HepG2 (cell line): Measurements from ENCODE around the gene TM6SF1. TPM values are rescaled to one million over a fixed set of nuclear protein-coding genes. Genes with fewer than 3 reads are reported as not detected.
A peak's percentile ranks its signal among the peaks of the same experiment; 100 is the strongest.

ENCODE experiments used
- ATAC-seq: fragments of 200-7000 bp; cut with Tn5 transposase; 3 replicates; pipeline ENCODE4 v1.9.1; 2020; ENCODE audit warnings: mild to moderate bottlenecking, moderate library complexity
- Bru-seq: library from RNA; stranded (reverse); fragments of 400-500 nt; gene quantifications from one replicate; lab custom pipeline; 2021; lab: Mats Ljungman, UMichigan
- BruChase-seq, 2 experiments: library from RNA; stranded (reverse); fragments of 400-500 nt; gene quantifications; one replicate each; lab custom pipeline; 2021; lab: Mats Ljungman, UMichigan
- BruUV-seq: library from RNA; stranded (reverse); fragments of 400-500 nt; replicated peaks from 2 replicates; lab custom pipeline; 2021; lab: Mats Ljungman, UMichigan
- CTCF ChIA-PET: fragments of 300-600 bp; formaldehyde crosslinking; extraction: SDS; loops from one replicate; lab custom pipeline; 2021; ENCODE audit warnings: low total read pairs, inconsistent platforms, low intra/inter-chr PET ratio; lab: Yijun Ruan, JAX
- POLR2A ChIA-PET: fragments of 350-600 bp; sonication (Branson Sonifier 250); formaldehyde crosslinking; loops from one replicate; lab custom pipeline; 2020; ENCODE audit warnings: antibody characterized with exemption, inconsistent platforms; lab: Yijun Ruan, JAX
- DNase-seq: peaks from one replicate; pipeline ENCODE4 v3.0.0-alpha.2; 2015; ENCODE audit warnings: low spot score
- FAIRE-seq: peaks from 3 replicates; lab custom pipeline; 2011; peaks lifted over from hg19 to GRCh38; lab: Jason Lieb, UNC
- H2AFZ ChIP-seq: one replicate; pipeline ENCODE4 v1.6.1; 2011; ENCODE audit warnings: low read length, inconsistent platforms
- H3K27ac ChIP-seq: fragments of 300-600 bp; 3 replicates; pipeline ENCODE4 v1.8.0; 2011; ENCODE audit warnings: mixed run types, mild to moderate bottlenecking, mixed read lengths, low read length, inconsistent platforms; ENCODE audit not compliant: insufficient read depth; ENCODE audit errors: extremely low read length
- H3K27me3 ChIP-seq, 2 experiments: fragments of 200-600 bp in 1 of 2; 2 replicates in 1 of 2; 3 replicates in 1 of 2; pipeline versions ENCODE4 v1.6.0 to v1.8.0; 2011; ENCODE audit warnings: low read length in 2 of 2, mild to moderate bottlenecking in 2 of 2, moderate library complexity in 2 of 2, inconsistent platforms in 1 of 2; ENCODE audit not compliant: insufficient read depth in 2 of 2, control insufficient read depth in 1 of 2
- H3K36me3 ChIP-seq, 2 experiments: fragments of 200-600 bp in 1 of 2; replicated peaks in 1 of 2; 2 replicates in 1 of 2; 3 replicates in 1 of 2; pipeline versions ENCODE4 v1.5.1 to v1.8.0; 2011; ENCODE audit warnings: low read length in 2 of 2, inconsistent platforms in 1 of 2; ENCODE audit not compliant: insufficient read depth in 2 of 2, control insufficient read depth in 1 of 2
- H3K4me1 ChIP-seq: 2 replicates; pipeline ENCODE4 v1.5.1; 2012; ENCODE audit warnings: low read length, inconsistent platforms; ENCODE audit not compliant: insufficient read depth
- H3K4me2 ChIP-seq: 2 replicates; pipeline ENCODE4 v1.6.0; 2011; ENCODE audit warnings: low read depth, low read length, inconsistent platforms
- H3K4me3 ChIP-seq, 3 experiments: fragments of 200-600 bp in 1 of 3; sonication (generic), shearing (Covaris generic) in 1 of 3; replicated peaks in 1 of 3; 2 replicates each; pipeline ENCODE4 v1.5.1; 2011 to 2016; ENCODE audit warnings: low read length in 3 of 3, inconsistent platforms in 2 of 3, low read depth in 2 of 3, mild to moderate bottlenecking in 2 of 3, control low read depth in 1 of 3, mixed read lengths in 1 of 3; ENCODE audit not compliant: insufficient read depth in 1 of 3
- H3K79me2 ChIP-seq: one replicate; pipeline ENCODE4 v1.6.1; 2011; ENCODE audit warnings: low read length, inconsistent platforms; ENCODE audit not compliant: insufficient read depth
- H3K9ac ChIP-seq: 2 replicates; pipeline ENCODE4 v1.6.0; 2011; ENCODE audit warnings: mild to moderate bottlenecking, low read depth, low read length, inconsistent platforms; ENCODE audit not compliant: insufficient read depth
- H3K9me3 ChIP-seq: 2 replicates; pipeline ENCODE4 v1.5.1; 2012; ENCODE audit warnings: mild to moderate bottlenecking, low read length
- H4K20me1 ChIP-seq: 2 replicates; pipeline ENCODE4 v1.6.0; 2011; ENCODE audit warnings: inconsistent platforms, mild to moderate bottlenecking, low read length, moderate library complexity; ENCODE audit not compliant: insufficient read depth
- ATF7-NPFF ChIP-seq: sonication (generic); formaldehyde crosslinking; IDR thresholded peaks from 2 replicates; pipeline ENCODE4 v1.8.1; 2023; ENCODE audit warnings: mild to moderate bottlenecking, low read depth, missing genetic modification reagents, moderate library complexity
- RAD51 ChIP-seq: fragments of 450-650 bp; IDR thresholded peaks from 2 replicates; pipeline ENCODE4 v1.6.1; 2016; ENCODE audit warnings: borderline replicate concordance
- TBL1XR1 ChIP-seq: fragments of 150-350 bp; IDR thresholded peaks from 2 replicates; pipeline ENCODE4 v1.6.1; 2014; ENCODE audit warnings: borderline replicate concordance, low read length; ENCODE audit not compliant: partially characterized antibody
- ZNF629 ChIP-seq: sonication (generic); formaldehyde crosslinking; conservative IDR thresholded peaks from 2 replicates; pipeline ENCODE4 v1.5.0; 2020; ENCODE audit warnings: missing genetic modification reagents
- ZNF768 ChIP-seq: sonication (generic); formaldehyde crosslinking; IDR thresholded peaks from 2 replicates; pipeline ENCODE4 v1.4.0; 2020; ENCODE audit warnings: missing genetic modification reagents
- WGBS: methylation state at CpG from one replicate; pipeline ENCODE4 v1.1.6; 2017; ENCODE audit warnings: low lambda C conversion rate; 5-methylcytosine and 5-hydroxymethylcytosine counted together
- in situ Hi-C: cut with HindIII; loops from 2 replicates; pipeline ENCODE4 v1.10.0; 2017; ENCODE audit warnings: low pct_unique_long_range_greater_than_20kb; ENCODE audit not compliant: extremely low pct_ligation_motif_present
- intact Hi-C: fragments of 100-400 bp; cut with micrococcal nuclease; formaldehyde crosslinking; loops from one replicate; pipeline ENCODE4 v1.10.0; 2022; ENCODE audit not compliant: unreplicated experiment
- long read RNA-seq, 2 experiments: library from RNA in 1 of 2; library from polyadenylated mRNA in 1 of 2; stranded (forward) in 1 of 2; unstranded in 1 of 2; transcript quantifications; one replicate each; pipeline ENCODE4 v2.0.0, GENCODE V29; 2019 to 2022
- polyA minus RNA-seq, 3 experiments: library from RNA; depleted of rRNA, polyadenylated mRNA; stranded (reverse); fragments of >200 nt; gene quantifications; 2 replicates each; pipeline ENCODE4 v1.2.3, GENCODE V29; 2011; ENCODE audit warnings: low replicate concordance in 1 of 3
- polyA plus RNA-seq, 8 experiments: library from polyadenylated mRNA; depleted of rRNA in 3 of 8; stranded (reverse) in 7 of 8; unstranded in 1 of 8; fragments of >200 nt; fragmentation: Illumina TruSeq in 4 of 8; extraction: Trizol in 4 of 8; gene quantifications; 2 replicates each; pipeline versions ENCODE4 v1.2.1 to v1.2.3, GENCODE V29; 2011 to 2016; ENCODE audit warnings: low read depth in 4 of 8, missing spikeins in 1 of 8, mixed read lengths in 1 of 8; ENCODE audit not compliant: insufficient read depth in 1 of 8
- total RNA-seq, 5 experiments: library from RNA; depleted of rRNA; stranded (reverse); fragments of >200 nt; fragmentation: Illumina TruSeq; extraction: Trizol; gene quantifications; 2 replicates each; pipeline ENCODE4 v1.2.3, GENCODE V29; 2016; ENCODE audit warnings: low read depth in 1 of 5
- TF ChIP-seq, protein P1 (sequence below): sonication (generic); formaldehyde crosslinking; IDR thresholded peaks from 2 replicates; pipeline ENCODE4 v1.4.0; 2020; ENCODE audit warnings: missing genetic modification reagents

TM6SF1 gene
- total RNA-seq (2016; rRNA removed; fragmentation: Illumina TruSeq; extraction: Trizol) (not detected in 2 replicates), polyA plus RNA-seq (2011; rRNA removed) (not detected in 2 replicates), polyA minus RNA-seq (2011; rRNA and poly(A)+ RNA removed; ENCODE audit: low replicate concordance) (not detected in 2 replicates), Bru-seq, nascent RNA (percentile 4 among the genes with signal in this experiment), BruChase-seq, experiment 1, labeled RNA remaining after a 6-hour chase (not detected), BruChase-seq, experiment 2, labeled RNA remaining after a 2-hour chase (percentile 4 among the genes with signal in this experiment)
- not detected in 2 replicates for total RNA-seq (2016; cell fraction: cytosol; rRNA removed; fragmentation: Illumina TruSeq; extraction: Trizol; ENCODE audit: low read depth)
- not detected in 2 replicates for total RNA-seq (2016; cell fraction: insoluble cytoplasmic fraction; rRNA removed; fragmentation: Illumina TruSeq; extraction: Trizol)
- total RNA-seq (2016; cell fraction: membrane; rRNA removed; fragmentation: Illumina TruSeq; extraction: Trizol), result not detected in 2 replicates
- total RNA-seq (2016; cell fraction: nucleus; rRNA removed; fragmentation: Illumina TruSeq; extraction: Trizol), result not detected in 2 replicates
- polyA plus RNA-seq (2011; cell fraction: cytosol; rRNA removed), result not detected in 2 replicates
- not detected in 2 replicates for polyA plus RNA-seq (2011; cell fraction: nucleus; rRNA removed)
- not detected in 2 replicates for polyA plus RNA-seq (2012)
- not detected in 2 replicates for polyA plus RNA-seq (2016; cell fraction: cytosol; fragmentation: Illumina TruSeq; extraction: Trizol; ENCODE audit: low read depth)
- polyA plus RNA-seq (2016; cell fraction: insoluble cytoplasmic fraction; fragmentation: Illumina TruSeq; extraction: Trizol; ENCODE audit: low read depth), result not detected in 2 replicates
- not detected in 2 replicates for polyA plus RNA-seq (2016; cell fraction: membrane; fragmentation: Illumina TruSeq; extraction: Trizol; ENCODE audit: low read depth)
- not detected in 2 replicates for polyA plus RNA-seq (2016; cell fraction: nucleus; fragmentation: Illumina TruSeq; extraction: Trizol; ENCODE audit: insufficient read depth, low read depth)
- polyA minus RNA-seq (2011; cell fraction: cytosol; rRNA and poly(A)+ RNA removed), result not detected in 2 replicates
- polyA minus RNA-seq (2011; cell fraction: nucleus; rRNA and poly(A)+ RNA removed), result not detected in 2 replicates
- long read RNA-seq, experiment 1, result 0 reads
- long read RNA-seq, experiment 2, result 0 reads

DNA sequence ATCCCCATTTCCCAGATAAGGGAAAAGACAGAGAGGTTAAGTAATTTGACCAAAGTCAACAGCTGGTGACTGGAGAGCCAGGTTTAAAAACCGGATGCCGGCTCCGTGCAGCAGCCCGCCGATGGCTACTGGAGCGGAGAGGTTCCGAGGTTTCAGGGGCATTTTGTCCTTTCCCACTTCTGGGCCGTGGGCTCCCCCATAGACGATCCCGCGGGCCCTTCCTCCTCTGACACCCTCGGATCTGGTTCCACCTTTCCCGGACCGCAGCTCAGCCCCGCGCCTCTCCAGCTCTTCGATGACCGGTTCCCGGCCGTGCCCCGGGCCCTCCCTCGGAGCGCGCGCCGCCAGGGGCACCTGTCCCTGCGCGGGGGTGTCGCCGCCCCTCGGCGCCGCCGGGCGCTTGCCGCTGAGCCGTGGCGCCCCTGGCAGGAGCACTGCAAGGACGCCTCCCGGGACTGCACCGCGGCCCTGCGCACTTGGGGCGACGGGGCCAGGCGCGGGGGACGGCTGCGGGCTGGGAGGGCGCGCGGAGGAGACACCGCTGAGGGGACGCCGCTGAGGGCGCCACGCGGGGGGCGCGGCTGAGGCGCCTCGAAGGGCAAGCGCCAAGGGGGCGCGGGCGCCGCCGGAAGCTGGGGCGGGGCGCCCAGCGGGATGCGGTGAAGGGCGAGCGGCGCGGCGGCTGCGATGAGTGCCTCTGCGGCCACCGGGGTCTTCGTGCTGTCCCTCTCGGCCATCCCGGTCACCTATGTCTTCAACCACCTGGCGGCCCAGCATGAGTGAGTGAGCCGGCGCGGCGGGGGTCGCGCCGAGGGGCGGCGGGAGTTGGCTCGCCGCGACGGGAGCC is at the start of gene TM6SF1:
Gene TM6SF1, plus strand, starts transcription at position 652 of the 847 bp plus-strand sequence. Its CDS starts 36 bp downstream, at position 688.
- BruUV-seq, result no TSS peak
- Histone ChIP-seq H2AFZ (no peak within 1 kb of the TSS), H3K9ac (no peak within 1 kb of the TSS), H3K4me2 (peak within 1 kb of the TSS; percentile 36; the same call in 1 of the 2 replicates), H3K79me2 (no peaks in the 10 kb centered on the region), H3K4me1 (no peaks in the 10 kb centered on the region), H3K4me3 (peak within 1 kb of the TSS in 1 of 3 experiments; percentile 52; a peak in 2 of 6 replicates), H3K9me3 (no peaks in the 10 kb centered on the region), H3K27ac (no peak within 1 kb of the TSS), H4K20me1 (no peaks in the 10 kb centered on the region), H3K36me3 (no peaks in the 10 kb centered on the region), H3K27me3 (peaks cover 0 to 40% of the 10 kb centered on the region in 2 experiments; a peak in 2 of 5 replicates)
- intact Hi-C loops (no loop called here), in situ Hi-C loops (no loop called here)
- FAIRE-seq (no peak), ATAC-seq (peak; percentile 45), DNase-seq (no peak)
- CTCF ChIA-PET, result no interaction called here
- POLR2A ChIA-PET, result no interaction called here
- TF ChIP-seq ATF7-NPFF (CRISPR knock-in tag) (no peak), ZNF629 (peak; percentile 58), ZNF768 (peak; percentile 49; the same call in 1 of the 2 replicates), TBL1XR1 (no peak), RAD51 (no peak)
- TF ChIP-seq, protein P1, sequence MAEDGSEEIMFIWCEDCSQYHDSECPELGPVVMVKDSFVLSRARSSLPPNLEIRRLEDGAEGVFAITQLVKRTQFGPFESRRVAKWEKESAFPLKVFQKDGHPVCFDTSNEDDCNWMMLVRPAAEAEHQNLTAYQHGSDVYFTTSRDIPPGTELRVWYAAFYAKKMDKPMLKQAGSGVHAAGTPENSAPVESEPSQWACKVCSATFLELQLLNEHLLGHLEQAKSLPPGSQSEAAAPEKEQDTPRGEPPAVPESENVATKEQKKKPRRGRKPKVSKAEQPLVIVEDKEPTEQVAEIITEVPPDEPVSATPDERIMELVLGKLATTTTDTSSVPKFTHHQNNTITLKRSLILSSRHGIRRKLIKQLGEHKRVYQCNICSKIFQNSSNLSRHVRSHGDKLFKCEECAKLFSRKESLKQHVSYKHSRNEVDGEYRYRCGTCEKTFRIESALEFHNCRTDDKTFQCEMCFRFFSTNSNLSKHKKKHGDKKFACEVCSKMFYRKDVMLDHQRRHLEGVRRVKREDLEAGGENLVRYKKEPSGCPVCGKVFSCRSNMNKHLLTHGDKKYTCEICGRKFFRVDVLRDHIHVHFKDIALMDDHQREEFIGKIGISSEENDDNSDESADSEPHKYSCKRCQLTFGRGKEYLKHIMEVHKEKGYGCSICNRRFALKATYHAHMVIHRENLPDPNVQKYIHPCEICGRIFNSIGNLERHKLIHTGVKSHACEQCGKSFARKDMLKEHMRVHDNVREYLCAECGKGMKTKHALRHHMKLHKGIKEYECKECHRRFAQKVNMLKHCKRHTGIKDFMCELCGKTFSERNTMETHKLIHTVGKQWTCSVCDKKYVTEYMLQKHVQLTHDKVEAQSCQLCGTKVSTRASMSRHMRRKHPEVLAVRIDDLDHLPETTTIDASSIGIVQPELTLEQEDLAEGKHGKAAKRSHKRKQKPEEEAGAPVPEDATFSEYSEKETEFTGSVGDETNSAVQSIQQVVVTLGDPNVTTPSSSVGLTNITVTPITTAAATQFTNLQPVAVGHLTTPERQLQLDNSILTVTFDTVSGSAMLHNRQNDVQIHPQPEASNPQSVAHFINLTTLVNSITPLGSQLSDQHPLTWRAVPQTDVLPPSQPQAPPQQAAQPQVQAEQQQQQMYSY (CRISPR knock-in tag), result no peak
- 50% methylated on average over 24 of the region's 97 CpGs for WGBS
